T47D (cell line): ENCODE results near the gene TRAF7.
"Not testable (repeated sequence)": the region's sequence is repeated elsewhere in the genome, so short reads cannot be mapped to it uniquely, and the experiment has no call there.

Source experiments
- DNase-seq, 2 experiments: peaks; one replicate each; pipeline versions ENCODE4 v3.0.0 to v3.0.0-alpha.2; 2011 to 2012; ENCODE audit warnings: low read depth in 1 of 2, low spot score in 1 of 2
- JUND ChIP-seq: IDR thresholded peaks from 2 replicates; pipeline ENCODE4 v1.6.1; 2012; ENCODE audit warnings: low read depth
- in situ Hi-C: cut with HindIII; loops from 2 replicates; pipeline ENCODE4 v1.10.0; 2016; ENCODE audit warnings: low sequenced_read_pairs, low pct_unique_long_range_greater_than_20kb

The TRAF7 gene

DNA sequence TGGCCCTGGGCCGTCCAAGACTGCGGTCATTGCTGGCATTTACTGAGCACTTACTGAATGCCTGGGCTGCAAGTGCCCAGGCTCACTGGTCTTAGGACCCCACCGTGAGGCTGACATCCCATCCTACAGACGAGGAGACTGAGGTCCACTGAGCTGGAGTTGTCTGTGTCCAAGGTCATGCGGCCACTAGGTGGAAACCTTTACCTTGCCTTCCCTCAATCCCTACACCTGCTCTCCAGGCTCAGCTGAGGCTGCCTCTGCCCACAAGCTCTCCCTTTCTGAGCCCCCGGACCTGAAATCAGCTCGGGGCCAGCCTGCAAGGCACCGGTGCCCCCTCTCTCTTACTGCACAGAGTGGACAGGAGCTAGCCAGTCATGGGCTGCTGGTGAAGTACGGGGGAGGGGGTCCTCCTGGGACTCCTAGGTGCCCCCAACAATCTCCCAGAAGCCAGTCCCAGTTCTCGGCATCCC lies 39.3 kb downstream of the TRAF7 start:
- peak; percentile 85 to 93 for DNase-seq

DNA sequence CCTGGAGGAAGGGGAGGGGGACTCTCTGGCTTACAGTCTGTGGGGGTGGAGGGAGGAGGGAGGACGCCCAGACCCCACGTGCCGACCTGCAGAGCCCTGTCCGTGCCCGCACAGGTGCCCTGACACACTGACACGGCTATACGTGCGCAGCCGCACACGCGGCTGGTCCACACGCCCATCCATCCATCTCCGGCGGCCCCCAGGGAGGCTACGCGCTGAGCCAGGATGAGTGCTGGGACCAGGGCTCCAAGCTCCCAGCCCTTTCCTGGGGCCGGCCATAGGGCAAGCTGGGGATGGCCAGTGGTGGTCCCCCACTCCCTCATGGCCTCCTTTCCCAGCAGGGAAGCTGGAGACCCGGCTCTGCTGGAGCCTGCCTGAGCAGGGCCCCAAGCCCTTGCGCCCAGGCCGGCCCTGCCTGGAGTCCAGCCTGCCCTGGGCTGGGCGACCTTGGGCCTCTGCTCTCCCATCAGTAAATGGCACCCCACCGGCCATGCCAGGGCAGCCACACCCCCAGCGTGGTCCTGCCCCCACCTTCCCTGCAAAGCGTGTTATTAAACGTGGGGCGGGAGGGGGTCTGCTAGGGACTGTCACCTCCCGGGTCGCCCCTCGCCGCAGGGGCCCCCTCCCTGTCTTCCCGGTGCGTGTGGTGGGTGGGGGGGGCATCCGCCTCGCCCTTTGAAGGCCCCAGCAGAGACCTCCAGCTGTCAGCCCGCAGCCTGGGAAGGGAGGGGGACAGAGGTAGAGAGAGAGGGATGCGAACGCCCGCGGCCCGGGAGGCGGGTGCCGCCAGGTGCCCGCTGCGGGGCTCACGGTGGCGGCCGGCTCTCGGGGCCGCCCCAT lies 40.0 kb downstream of the TRAF7 start:
- no peak for DNase-seq
- TF ChIP-seq JUND = no peak
- in situ Hi-C loops = no loop called here

More for the DNA sequence above, 39.3 kb downstream of the TRAF7 start:
- TF ChIP-seq JUND = no peak
- in situ Hi-C loops = no loop called here

DNA sequence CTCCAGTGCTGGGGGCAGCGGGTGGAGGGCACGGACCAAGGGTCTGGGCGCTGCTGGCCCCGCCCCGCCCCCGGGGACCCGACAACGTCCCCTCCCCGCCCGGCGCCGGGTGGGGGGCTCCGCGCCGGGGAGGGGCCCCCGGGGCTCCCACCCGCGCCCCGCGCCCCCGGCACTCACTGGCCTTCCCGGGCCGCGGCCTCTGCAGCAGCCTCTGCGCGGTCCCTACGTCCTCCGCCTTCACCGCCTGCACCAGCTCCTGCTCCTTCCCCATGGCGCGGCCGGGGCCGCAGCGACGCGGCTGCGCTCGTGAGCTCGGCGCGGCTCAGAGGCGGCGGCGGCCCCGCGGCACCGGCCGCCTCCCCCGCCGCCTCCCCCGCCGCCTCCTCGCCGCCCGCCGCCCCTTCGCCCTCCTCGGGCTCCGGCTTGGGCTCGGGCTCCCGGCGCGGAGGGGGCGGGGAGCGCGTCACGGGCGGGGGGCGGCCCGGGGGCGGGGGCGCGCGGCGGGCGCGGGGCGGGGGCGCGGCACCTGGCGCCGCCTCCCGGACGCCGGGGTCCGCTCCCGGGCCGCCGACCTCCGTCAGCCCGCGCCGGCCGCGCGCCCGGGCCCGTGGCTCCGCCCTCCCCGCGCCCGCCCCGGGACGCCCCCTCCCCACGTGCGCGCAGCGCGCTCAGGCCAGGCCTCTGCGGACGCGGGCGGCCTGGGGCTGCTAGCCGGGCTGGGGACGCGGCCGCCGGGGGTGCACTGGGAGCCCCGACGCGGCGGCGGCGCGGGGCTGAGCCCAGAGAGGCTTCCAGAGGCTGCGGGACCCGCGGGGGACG lies 40.8 kb downstream of the TRAF7 start, which contains the start of gene CASKIN1:
Gene CASKIN1 (minus strand): TSS at position 444 of the 819 bp plus-strand sequence. CDS start 173 bp downstream, at position 271.
- peak; percentile 32 to 51 for DNase-seq
- TF ChIP-seq JUND = no peak
- in situ Hi-C loops = no loop called here

DNA sequence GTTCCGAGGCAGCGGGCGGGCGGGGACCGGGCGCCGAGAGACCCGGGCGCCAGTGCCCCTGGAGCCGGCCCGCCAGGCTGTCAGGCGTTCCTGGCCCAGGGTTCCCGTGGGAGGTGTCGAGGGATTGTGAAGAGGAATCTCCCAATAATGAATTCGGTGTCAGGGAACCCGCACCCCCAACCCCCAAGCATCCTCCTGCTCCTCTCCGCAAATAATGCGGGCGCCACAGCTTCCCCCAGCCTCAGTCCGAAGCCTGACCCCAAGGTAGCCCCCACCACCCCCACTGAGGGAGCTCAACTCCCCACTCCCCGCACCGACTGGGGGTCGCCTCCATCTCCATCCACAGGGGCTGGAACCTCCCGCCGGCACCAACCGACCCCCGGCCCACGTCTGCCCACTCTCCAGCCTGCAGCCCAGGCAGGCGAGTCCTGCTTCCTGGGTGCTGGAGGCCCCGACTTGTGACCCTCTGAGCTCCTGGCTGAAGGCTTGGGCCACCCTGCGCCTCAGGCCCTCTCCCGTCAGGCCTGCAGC lies 41.5 kb downstream of the TRAF7 start:
- in situ Hi-C loops = no loop called here

DNA sequence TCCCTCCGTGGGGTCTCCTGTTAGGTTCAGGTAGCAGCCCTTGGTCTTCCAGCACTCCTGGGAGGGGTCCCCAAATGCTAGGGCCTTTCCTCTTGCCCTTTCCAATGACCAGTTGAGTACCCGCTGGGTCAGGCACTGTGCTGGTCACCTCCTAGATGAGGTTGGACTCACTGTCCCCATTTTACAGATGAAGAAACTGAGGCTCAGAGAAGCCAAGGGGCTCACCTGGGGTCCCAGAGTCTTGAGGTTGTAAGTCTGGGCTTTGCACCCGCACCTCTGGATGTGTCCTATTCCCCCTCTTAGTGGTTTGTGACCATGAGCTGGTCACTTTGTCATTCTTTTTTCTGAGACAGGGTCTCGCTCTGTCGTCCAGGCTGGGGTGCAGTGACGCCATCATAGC lies 42.2 kb downstream of the TRAF7 start:
- TF ChIP-seq JUND = no peak
- in situ Hi-C loops = no loop called here
- no peak for DNase-seq

More for the DNA sequence above, 41.5 kb downstream of the TRAF7 start:
- no peak for TF ChIP-seq JUND
- no peak for DNase-seq

DNA sequence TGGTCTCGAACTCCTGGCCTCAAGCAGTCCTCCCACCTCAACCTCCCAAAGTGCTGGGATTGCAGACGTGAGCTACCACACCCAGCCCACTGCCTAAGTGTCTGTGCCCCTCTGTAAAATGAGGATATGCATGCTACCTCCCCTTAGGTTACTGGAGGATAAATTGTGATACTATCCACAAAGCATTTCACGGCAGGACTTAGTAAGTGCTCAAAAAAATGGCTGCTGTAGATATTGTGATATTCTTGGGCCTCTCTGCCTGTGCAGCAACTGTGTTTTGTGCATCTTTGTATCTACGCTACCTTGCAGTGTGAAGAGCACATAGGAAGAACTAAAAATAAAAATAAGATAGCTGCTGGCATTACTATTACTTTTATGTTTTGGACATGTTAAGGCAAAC lies 42.7 kb downstream of the TRAF7 start:
- in situ Hi-C loops = no loop called here
- TF ChIP-seq JUND = no peak
- DNase-seq = no peak

DNA sequence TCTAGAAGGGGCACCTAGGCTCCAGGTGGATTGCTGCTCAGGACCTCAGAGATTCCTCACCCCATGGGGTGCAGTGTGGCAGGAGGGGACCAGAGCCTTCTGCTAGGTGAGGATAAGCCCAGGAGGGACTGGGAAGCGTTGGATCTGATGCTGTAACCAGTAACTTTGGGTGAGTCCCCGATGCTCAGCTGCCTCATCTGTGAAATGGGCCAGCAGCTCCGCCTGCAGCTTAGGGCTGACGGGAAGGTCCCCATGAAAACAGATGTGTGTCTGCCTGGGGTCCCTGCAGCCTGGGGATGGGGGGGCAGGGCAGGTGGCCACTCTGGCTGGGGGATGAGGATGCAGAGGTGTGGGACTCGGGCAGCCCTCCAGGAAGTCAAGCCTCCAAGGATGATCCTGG lies 43.5 kb downstream of the TRAF7 start:
- TF ChIP-seq JUND = no peak
- DNase-seq = no peak
- in situ Hi-C loops = no loop called here

DNA sequence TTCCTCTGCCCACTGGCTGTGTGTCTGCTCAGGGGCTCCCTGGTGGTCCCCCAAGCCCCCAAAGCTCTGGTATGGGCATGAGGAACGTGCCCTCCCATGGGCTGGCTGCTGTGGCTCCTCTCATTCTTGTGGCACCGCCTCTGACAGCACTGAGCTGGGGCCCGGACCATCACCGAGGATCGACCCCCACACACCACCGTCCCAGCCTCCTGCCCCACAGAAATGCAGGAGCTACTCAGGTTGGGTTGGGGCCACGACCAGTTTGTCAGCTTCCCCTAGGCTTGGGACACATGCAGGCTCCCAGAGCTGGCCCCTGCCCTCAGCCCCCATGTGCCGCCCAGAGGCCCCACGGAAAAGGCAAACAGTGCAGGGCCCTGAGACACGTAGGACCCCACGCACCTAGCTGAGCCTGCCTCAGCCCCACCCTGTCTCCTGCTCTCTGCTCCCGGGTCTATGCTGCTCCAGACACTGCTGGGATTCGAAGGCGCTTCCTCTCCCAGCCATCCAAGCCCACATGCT lies 44.1 kb downstream of the TRAF7 start:
- in situ Hi-C loops = no loop called here
- no peak for DNase-seq

DNA sequence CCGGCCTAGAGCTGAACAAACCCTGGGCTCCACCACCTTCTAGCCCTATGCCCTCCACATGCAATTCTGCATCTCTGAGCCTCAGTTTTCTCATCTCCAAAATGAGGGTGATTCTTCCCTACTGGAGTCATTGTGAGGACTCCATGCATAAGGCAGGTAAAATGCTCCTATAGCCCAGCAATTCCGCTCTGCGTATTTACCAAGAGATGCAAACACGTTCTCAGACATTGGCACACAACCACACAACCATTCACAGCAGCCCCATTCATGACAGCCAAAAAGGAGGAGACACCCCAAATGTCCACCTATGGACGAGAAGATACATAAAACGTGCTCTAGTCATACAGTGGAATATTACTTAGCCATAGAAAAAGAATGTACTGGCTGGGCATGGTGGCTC lies 44.7 kb downstream of the TRAF7 start:
- no peak for TF ChIP-seq JUND
- in situ Hi-C loops = no loop called here
- DNase-seq = no peak

More for the DNA sequence above, 44.1 kb downstream of the TRAF7 start:
- no peak for TF ChIP-seq JUND

DNA sequence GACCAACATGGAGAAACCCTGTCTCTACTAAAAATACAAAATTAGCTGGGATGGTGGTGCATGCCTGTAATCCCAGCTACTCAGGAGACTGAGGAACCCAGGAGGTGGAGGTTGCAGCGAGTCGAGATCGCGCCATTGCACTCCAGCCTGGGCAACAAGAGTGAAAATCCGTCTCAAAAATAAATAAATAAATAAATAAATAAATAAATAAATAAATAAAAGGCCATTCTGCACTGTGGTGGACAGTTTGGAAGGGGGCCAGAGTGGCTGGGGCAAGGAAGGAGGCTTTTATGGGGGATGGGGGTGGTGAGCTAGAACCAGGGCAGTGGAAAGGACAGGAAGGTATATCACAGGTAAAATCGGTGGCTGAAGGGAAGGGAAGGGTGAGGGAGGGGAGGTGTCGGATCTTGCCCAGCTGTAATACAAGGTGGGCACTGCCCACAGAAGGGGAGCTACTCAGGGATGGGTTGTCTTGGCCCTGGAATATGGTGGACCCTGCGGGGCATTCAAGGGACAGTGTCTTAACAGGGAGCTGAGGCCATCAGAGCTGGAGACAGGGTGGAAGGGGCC lies 47.6 kb downstream of the TRAF7 start:
- DNase-seq, in situ Hi-C loops: not testable (repeated sequence)

DNA sequence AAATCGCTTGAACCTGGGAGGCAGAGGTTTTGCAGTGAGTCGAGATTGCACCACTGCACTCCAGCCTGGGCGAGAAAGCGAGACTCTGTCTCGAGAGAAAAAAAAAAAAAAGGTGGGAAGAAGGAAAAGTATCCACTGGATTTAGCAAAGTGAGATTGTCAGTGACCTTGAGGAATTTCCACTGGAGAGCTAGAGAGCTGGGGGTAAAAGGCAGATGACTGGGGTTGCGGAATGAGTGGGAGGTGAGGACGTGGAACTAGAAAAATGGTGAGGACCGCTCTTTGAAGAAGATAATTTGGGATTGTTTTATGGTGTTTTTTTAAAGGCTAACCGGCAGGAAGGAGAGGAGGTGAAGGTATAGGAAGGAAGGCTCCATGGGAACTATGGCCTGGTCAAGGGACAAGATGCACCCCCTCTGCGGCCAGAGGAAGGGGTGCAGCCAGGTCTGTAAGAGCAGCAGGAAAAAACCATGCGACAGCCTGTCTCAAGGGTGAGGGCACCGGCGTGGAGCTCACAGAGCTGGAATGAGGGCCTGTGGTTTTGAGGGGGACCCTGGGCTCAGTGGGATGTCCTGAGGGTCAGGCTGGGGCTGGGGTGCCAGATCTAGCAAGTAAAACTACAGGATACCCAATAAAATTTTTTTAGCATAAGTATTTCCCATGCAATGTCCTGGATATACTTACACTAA lies 49.0 kb downstream of the TRAF7 start:
- in situ Hi-C loops = no loop called here
- no peak for DNase-seq
- TF ChIP-seq JUND = no peak
